ENCODE measurements around the gene ARHGAP42.

ARHGAP42 gene

DNA sequence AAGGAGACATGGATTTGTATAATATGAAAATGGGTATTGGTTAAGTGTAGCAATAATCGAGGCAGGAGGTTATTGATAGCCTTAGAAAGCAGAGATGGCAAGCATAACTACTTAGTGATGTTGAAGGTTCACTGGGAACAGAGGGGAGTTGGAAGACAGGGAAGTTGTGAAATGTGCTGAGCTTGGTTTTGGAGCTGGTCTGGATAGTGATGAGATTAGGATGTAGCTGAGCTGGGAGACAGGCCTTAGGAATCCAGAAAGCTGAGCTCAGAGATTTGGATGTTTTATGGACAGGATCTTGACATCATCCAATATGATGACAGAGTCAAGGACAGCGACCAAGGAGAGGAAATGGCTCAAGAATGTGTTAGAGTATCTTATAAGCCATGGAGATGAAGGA lies 113.1 kb downstream of the ARHGAP42 start:
- TF ChIP-seq POLR2AphosphoS5 (IDR thresholded peaks at IDR 0.05; ENCODE audit: low read depth, low read length) (no peak), POU2F2 (IDR thresholded peaks at IDR 0.05; ENCODE audit: low read depth, low read length) (no peak), SPI1 (IDR thresholded peaks at IDR 0.05; ENCODE audit: low read depth, low read length) (no peak), PAX5 (IDR thresholded peaks at IDR 0.05; ENCODE audit: insufficient read depth, low read length, severe bottlenecking) (no peak), TAF1 (IDR thresholded peaks at IDR 0.05; ENCODE audit: low read depth, low read length) (no peak)
- no peak for FAIRE-seq
- no peak for DNase-seq (ENCODE audit: insufficient read length, low spot score)

DNA sequence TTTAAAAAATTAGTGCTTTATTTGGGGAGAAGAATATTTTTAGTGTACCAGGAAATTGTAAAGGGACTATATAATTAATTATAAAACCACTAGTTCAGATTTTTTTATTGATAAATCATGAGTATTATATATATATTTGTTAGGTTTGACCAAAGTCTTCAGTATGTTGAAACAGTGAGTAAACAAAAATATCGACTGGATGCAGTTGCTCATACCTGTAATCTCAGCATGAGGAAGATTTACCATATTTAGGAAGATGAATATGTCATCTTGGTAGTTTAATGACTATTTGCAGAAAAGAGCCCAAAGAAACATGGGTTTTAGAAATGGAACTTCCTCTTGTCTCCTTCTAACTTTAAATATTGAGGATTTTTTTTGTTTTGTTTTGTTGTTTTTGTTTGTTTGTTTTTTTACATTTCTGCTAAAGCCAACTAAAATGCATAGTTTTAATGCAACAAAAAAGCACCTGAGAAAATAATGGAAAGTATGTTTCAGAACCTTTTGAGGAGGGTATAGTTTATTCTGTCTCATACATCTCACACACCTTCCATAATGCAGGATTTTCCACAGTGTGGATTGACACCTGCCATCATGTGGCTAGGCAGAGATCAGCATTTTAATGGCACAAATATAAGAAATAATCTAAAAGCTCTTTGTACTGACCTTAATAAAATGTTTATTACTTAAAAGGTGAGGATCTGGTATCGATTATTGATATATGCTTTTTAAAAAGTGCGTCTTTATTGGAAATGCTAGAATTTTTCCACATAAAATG lies 114.3 kb downstream of the ARHGAP42 start:
- TF ChIP-seq SPI1 (IDR thresholded peaks at IDR 0.05; ENCODE audit: low read depth, low read length) (no peak), TAF1 (IDR thresholded peaks at IDR 0.05; ENCODE audit: low read depth, low read length) (no peak), POLR2A (IDR thresholded peaks at IDR 0.05; ENCODE audit: low read depth, low read length) (no peak), POU2F2 (IDR thresholded peaks at IDR 0.05; ENCODE audit: low read depth, low read length) (no peak), PAX5 (IDR thresholded peaks at IDR 0.05; ENCODE audit: insufficient read depth, low read length, severe bottlenecking) (no peak), POLR2AphosphoS5 (IDR thresholded peaks at IDR 0.05; ENCODE audit: low read depth, low read length) (no peak)
- FAIRE-seq (no peak), DNase-seq (ENCODE audit: insufficient read length, low spot score) (no peak)

DNA sequence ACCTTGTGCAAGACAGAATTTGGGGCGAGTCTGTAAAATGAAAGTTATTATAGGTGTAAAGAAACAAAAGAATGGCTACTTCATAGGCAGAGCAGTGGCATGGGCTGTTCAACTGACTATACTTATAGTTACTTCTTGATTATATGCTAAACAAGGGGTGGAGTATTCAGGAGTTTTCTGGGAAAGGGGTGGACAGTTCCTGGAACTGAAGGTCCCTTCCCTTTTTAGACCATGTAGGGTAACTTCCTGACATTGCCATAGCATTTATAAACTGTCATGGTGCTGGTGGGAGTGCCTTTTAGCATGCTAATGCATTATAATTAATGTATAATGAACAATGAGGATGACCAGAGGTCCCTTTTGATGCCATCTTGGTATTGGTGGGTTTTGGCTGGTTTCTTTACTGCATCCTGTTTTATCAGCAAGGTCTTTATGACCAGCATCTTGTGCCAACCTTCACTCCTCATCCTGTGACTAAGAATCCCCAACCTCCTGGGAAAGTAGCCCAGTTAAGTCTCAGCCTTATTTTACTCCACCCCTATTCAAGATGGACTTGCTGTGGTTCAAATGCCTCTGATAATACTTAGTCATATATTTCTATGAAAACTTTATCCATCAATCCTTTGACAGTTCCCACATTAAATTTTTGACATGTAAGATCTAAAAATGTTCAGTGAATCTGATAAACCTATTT lies 118.6 kb downstream of the ARHGAP42 start:
- no peak for TF ChIP-seq POU2F2 (IDR thresholded peaks at IDR 0.05; ENCODE audit: low read depth, low read length)
- TF ChIP-seq POLR2AphosphoS5 (IDR thresholded peaks at IDR 0.05; ENCODE audit: low read depth, low read length) = no peak
- no peak for TF ChIP-seq SPI1 (IDR thresholded peaks at IDR 0.05; ENCODE audit: low read depth, low read length)
- no peak for TF ChIP-seq PAX5 (IDR thresholded peaks at IDR 0.05; ENCODE audit: insufficient read depth, low read length, severe bottlenecking)
- TF ChIP-seq TAF1 (IDR thresholded peaks at IDR 0.05; ENCODE audit: low read depth, low read length) = no peak
- TF ChIP-seq POLR2A (IDR thresholded peaks at IDR 0.05; ENCODE audit: low read depth, low read length) = no peak
- no peak for FAIRE-seq
- DNase-seq (ENCODE audit: insufficient read length, low spot score) = no peak

DNA sequence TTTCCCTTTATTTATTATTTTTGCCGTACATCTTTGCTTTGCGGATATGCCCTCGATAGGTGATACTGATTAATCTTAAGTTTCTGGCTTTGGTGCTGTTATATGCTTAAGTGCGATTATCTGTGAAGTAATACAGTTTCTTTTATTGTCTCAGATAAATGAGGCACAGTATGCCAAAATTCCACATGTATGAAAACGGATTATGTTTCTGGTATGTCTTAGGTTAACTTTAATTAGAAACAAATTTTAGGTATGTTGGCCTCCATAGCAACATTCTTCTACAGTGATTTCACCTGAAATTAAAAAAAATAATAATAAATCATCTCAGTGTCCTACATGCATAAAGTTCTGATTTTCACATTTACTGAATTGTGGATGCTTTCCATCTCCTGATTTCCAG lies 119.2 kb downstream of the ARHGAP42 start:
- FAIRE-seq (no peak), DNase-seq (ENCODE audit: insufficient read length, low spot score) (no peak)
- TF ChIP-seq PAX5 (IDR thresholded peaks at IDR 0.05; ENCODE audit: insufficient read depth, low read length, severe bottlenecking) (no peak), TAF1 (IDR thresholded peaks at IDR 0.05; ENCODE audit: low read depth, low read length) (no peak), POLR2A (IDR thresholded peaks at IDR 0.05; ENCODE audit: low read depth, low read length) (no peak), POLR2AphosphoS5 (IDR thresholded peaks at IDR 0.05; ENCODE audit: low read depth, low read length) (no peak), SPI1 (IDR thresholded peaks at IDR 0.05; ENCODE audit: low read depth, low read length) (no peak), POU2F2 (IDR thresholded peaks at IDR 0.05; ENCODE audit: low read depth, low read length) (no peak)

DNA sequence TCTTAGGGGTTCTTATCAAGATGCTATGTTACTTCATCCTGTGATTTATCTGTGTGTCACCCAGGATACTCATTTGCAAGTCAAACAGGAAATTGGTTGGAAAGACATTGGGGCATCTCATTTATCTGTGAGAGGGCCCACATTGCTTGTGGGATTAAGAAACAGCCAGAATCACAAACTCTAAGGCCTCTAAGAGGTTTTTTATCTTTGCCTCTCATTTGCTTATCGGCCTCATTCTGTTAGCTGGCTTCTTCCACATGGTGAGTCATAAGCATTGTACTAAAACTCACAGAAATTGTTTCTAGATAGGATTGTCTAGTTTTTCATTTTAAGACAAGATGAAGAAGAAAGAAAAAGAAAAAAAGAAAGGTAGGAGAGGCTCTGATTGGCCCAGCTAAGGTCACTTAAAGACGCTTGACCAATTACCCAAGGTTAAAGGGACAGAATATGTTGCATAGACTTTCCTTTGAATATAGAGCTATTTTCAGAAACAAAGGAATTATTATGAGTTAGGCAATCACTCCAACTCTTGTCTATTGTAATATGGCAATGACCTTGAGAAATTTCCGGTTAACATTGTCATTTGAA lies 121.9 kb downstream of the ARHGAP42 start:
- DNase-seq (ENCODE audit: insufficient read length, low spot score) (no peak), FAIRE-seq (no peak)
- TF ChIP-seq SPI1 (IDR thresholded peaks at IDR 0.05; ENCODE audit: low read depth, low read length) = no peak
- TF ChIP-seq PAX5 (IDR thresholded peaks at IDR 0.05; ENCODE audit: insufficient read depth, low read length, severe bottlenecking) = no peak
- TF ChIP-seq POLR2AphosphoS5 (IDR thresholded peaks at IDR 0.05; ENCODE audit: low read depth, low read length) = no peak
- TF ChIP-seq POLR2A (IDR thresholded peaks at IDR 0.05; ENCODE audit: low read depth, low read length) = no peak
- TF ChIP-seq TAF1 (IDR thresholded peaks at IDR 0.05; ENCODE audit: low read depth, low read length) = no peak
- no peak for TF ChIP-seq POU2F2 (IDR thresholded peaks at IDR 0.05; ENCODE audit: low read depth, low read length)

DNA sequence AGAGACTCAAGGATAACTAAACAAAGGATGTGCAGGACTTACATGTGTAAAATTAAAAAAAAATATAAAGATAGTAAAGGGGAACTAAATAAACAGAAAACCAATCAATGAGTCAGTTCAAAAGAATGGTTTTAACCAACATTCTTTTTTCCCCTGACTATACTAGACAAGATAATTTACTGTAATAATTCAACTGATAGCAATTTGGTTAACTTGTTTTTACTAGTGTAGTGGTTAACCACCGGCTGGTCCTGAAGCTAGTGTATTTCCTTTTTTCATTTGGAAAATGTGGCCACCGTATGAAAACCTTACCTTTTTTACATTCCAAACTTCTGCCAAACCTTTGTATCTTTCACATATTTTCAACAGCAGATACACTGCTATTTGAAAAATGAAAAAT lies 123.1 kb downstream of the ARHGAP42 start:
- FAIRE-seq (no peak), DNase-seq (ENCODE audit: insufficient read length, low spot score) (no peak)
- no peak for TF ChIP-seq PAX5 (IDR thresholded peaks at IDR 0.05; ENCODE audit: insufficient read depth, low read length, severe bottlenecking)
- no peak for TF ChIP-seq POLR2A (IDR thresholded peaks at IDR 0.05; ENCODE audit: low read depth, low read length)
- no peak for TF ChIP-seq POU2F2 (IDR thresholded peaks at IDR 0.05; ENCODE audit: low read depth, low read length)
- TF ChIP-seq POLR2AphosphoS5 (IDR thresholded peaks at IDR 0.05; ENCODE audit: low read depth, low read length) = no peak

DNA sequence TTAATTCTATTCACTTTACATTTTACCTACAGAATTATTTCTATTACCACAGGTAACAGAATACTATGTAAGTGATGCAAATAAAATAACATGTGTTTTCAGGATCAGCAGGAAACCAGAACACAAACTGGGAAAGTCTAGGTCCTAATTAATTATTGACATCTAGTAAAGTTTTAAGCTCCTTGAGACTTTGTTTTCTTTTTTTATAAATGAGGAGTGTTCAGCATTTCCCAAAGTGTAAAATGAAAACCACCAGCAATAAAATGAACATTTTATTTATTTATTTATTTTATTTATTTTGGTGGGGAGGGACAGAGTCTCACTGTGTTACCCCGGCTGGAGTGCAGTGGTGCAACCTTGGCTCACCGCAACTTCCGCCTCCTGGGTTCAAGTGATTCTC lies 123.6 kb downstream of the ARHGAP42 start:
- DNase-seq (ENCODE audit: insufficient read length, low spot score) = no peak
- no peak for TF ChIP-seq POLR2A (IDR thresholded peaks at IDR 0.05; ENCODE audit: low read depth, low read length)
- TF ChIP-seq TAF1 (IDR thresholded peaks at IDR 0.05; ENCODE audit: low read depth, low read length) = no peak
- no peak for TF ChIP-seq POLR2AphosphoS5 (IDR thresholded peaks at IDR 0.05; ENCODE audit: low read depth, low read length)
- TF ChIP-seq PAX5 (IDR thresholded peaks at IDR 0.05; ENCODE audit: insufficient read depth, low read length, severe bottlenecking) = no peak
- no peak for TF ChIP-seq SPI1 (IDR thresholded peaks at IDR 0.05; ENCODE audit: low read depth, low read length)
- no peak for TF ChIP-seq POU2F2 (IDR thresholded peaks at IDR 0.05; ENCODE audit: low read depth, low read length)
- no peak for FAIRE-seq

DNA sequence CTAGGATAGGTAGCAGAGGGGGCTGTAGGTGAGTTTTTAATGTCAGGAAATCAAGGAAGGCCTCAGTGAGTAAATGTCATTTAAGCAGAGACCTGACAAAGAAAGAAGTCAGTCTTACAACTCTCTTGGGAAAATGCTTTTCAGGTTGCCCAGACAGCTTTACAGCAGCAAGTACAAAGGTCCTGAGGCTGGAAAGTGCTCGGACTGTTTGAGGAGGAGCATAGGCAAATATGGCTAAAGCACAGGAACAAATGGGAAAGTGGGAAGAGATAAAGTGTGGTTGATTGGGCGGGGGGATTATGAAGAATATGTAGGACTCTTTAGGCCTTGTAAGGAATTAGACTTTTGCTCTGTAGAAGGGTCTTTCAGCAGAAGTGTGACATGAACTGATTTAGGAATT lies 125.4 kb downstream of the ARHGAP42 start:
- FAIRE-seq = no peak
- no peak for DNase-seq (ENCODE audit: insufficient read length, low spot score)
- TF ChIP-seq SPI1 (IDR thresholded peaks at IDR 0.05; ENCODE audit: low read depth, low read length) (no peak), POLR2AphosphoS5 (IDR thresholded peaks at IDR 0.05; ENCODE audit: low read depth, low read length) (no peak), POU2F2 (IDR thresholded peaks at IDR 0.05; ENCODE audit: low read depth, low read length) (no peak), TAF1 (IDR thresholded peaks at IDR 0.05; ENCODE audit: low read depth, low read length) (no peak), POLR2A (IDR thresholded peaks at IDR 0.05; ENCODE audit: low read depth, low read length) (no peak), PAX5 (IDR thresholded peaks at IDR 0.05; ENCODE audit: insufficient read depth, low read length, severe bottlenecking) (no peak)

DNA sequence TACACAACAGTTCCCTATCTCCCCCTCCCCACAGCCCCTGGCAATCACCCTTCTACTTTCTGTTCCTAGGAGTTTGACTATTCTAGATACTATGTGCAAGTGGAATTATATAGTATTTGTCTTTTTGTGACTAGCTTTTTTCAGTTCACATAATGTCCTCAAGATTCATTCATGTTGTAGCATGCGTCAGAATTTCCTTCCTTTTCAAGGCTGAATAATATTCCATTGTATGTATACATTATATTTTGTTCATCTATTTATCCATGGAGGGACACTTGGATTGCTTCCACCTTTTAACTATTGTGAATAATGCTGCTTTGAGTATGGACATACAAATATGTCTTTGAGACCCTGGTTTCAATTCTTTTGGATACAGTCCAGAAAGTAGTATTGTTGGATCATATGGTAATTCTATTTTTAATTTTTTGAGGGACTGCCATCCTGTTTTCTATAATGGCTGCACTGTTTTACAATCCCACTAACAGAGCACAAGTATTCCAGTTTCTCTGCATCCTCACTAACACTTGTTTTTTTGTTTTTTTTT lies 128.8 kb downstream of the ARHGAP42 start:
- no peak for DNase-seq (ENCODE audit: insufficient read length, low spot score)
- FAIRE-seq = no peak
- TF ChIP-seq POLR2A (IDR thresholded peaks at IDR 0.05; ENCODE audit: low read depth, low read length) = no peak
- no peak for TF ChIP-seq POLR2AphosphoS5 (IDR thresholded peaks at IDR 0.05; ENCODE audit: low read depth, low read length)
- TF ChIP-seq POU2F2 (IDR thresholded peaks at IDR 0.05; ENCODE audit: low read depth, low read length) = no peak
- no peak for TF ChIP-seq PAX5 (IDR thresholded peaks at IDR 0.05; ENCODE audit: insufficient read depth, low read length, severe bottlenecking)
- no peak for TF ChIP-seq TAF1 (IDR thresholded peaks at IDR 0.05; ENCODE audit: low read depth, low read length)
- TF ChIP-seq SPI1 (IDR thresholded peaks at IDR 0.05; ENCODE audit: low read depth, low read length) = no peak
